ENCODE data around the gene SPRYD4.

GRCh38 chr12:56521590-56522371 lies 53.4 kb downstream of the SPRYD4 start, which contains the start of gene RBMS2:
- no peak for TF ChIP-seq POLR2A (IDR thresholded peaks at IDR 0.05; ENCODE audit: low read depth)
- TF ChIP-seq CTCF (IDR thresholded peaks at IDR 0.05) = peak in 1 of 3 experiments; percentile 11
- peak; percentile 72 to 78 for TF ChIP-seq POLR2AphosphoS5 (IDR thresholded peaks at IDR 0.05)
- no peak for TF ChIP-seq EP300 (IDR thresholded peaks at IDR 0.05)

All from esophagus muscularis mucosa (tissue), 4 donors.